ENCODE data around the gene MYOF. TPM values are rescaled to one million over a fixed set of nuclear protein-coding genes. Genes with fewer than 3 reads are reported as not detected.
A peak's percentile ranks its signal among the peaks of the same experiment; 100 is the strongest.

MYOF gene
- total and polyA plus RNA-seq, 2 of the 8 experiments (the other 6 are each of a cell fraction or from before 2014, with no cell fraction given), result 0.98 to 2.3 TPM

- no peak overlapping the region for H3K14ac ChIP-seq (ENCODE audit: insufficient read length)
- H2AK5ac ChIP-seq (ENCODE audit: low read depth, low read length), result peak overlapping the region; percentile 94; the same call in 1 of the 2 replicates
- DNase-seq (ENCODE audit: low read depth in 1 of 2, low spot score in 2 of 2) (no peak), FAIRE-seq (no peak)
- H3K4me3 ChIP-seq (ENCODE audit: extremely low read depth in 1 of 4, insufficient read depth in 2 of 4, low read depth in 3 of 4, low read length in 4 of 4), result no peak overlapping the region
- peaks cover 0 to 13% (median 7%) of the 10 kb centered on the region in 4 experiments; a peak in 4 of 7 replicates for H3K4me1 ChIP-seq (replicated peaks in 1 of 4; ENCODE audit: control insufficient read depth in 3 of 4, insufficient read depth in 4 of 4, low read length in 3 of 4)
- 0 out of 2 replicates have a peak overlapping the region, but pooled peaks have one; percentile 20 for H3K27ac ChIP-seq (ENCODE audit: low read depth, low read length)
- peak overlapping the region; percentile 10 for H3K4ac ChIP-seq (replicated peaks; ENCODE audit: insufficient read length, low read depth, low read length)
- no peak overlapping the region for H3K4me2 ChIP-seq (ENCODE audit: insufficient read depth in 1 of 2, low read depth in 2 of 2, low read length in 2 of 2)
- peaks cover 0 to 4% (median under 1%) of the 10 kb centered on the region in 4 experiments; a peak in 1 of 8 replicates for H3K36me3 ChIP-seq (ENCODE audit: control insufficient read depth in 2 of 4, insufficient read depth in 4 of 4, low read length in 3 of 4)
- no peak overlapping the region for H4K8ac ChIP-seq (ENCODE audit: extremely low read depth, insufficient read depth, low read length)
- H3K9ac ChIP-seq (replicated peaks in 1 of 4; ENCODE audit: extremely low read depth in 1 of 4, low read depth in 3 of 4, low read length in 3 of 4), result no peak overlapping the region
- H2BK15ac ChIP-seq (ENCODE audit: low read length), result 0 out of 2 replicates have a peak overlapping the region, but pooled peaks have one; percentile 65
- H3K9me3 ChIP-seq (ENCODE audit: insufficient read depth in 2 of 2, low read depth in 1 of 2, low read length in 1 of 2), result peaks cover 5% of the 10 kb centered on the region in 2 experiments; a peak in 3 of 4 replicates
- H2BK20ac ChIP-seq (ENCODE audit: low read length), result peak overlapping the region; percentile 92
- no peak overlapping the region for H3K23ac ChIP-seq (ENCODE audit: insufficient read length)
- H2BK120ac ChIP-seq (replicated peaks; ENCODE audit: low read depth, low read length), result peak overlapping the region; percentile 98
- H4K20me1 ChIP-seq (replicated peaks in 1 of 2; ENCODE audit: control insufficient read depth in 1 of 2, insufficient read depth in 2 of 2, low read length in 2 of 2), result no peaks in the 10 kb centered on the region
- peak overlapping the region; percentile 50 for H4K91ac ChIP-seq (replicated peaks; ENCODE audit: insufficient read length, low read length)
- H3K79me2 ChIP-seq (ENCODE audit: control insufficient read depth in 1 of 2, insufficient read depth in 2 of 2, low read length in 2 of 2), result no peaks in the 10 kb centered on the region
- no peak overlapping the region for H3K56ac ChIP-seq (replicated peaks; ENCODE audit: insufficient read length, low read depth, low read length)
- H2BK5ac ChIP-seq (ENCODE audit: low read depth, low read length), result peak overlapping the region; percentile 97; the same call in 1 of the 2 replicates
- peak overlapping the region; percentile 74 for H4K5ac ChIP-seq (ENCODE audit: insufficient read length, low read depth, low read length)
- H3K23me2 ChIP-seq (ENCODE audit: low read depth, low read length), result no peaks in the 10 kb centered on the region
- peak overlapping the region; percentile 90 for H3K18ac ChIP-seq (ENCODE audit: extremely low read depth, low read length)
- H3K27me3 ChIP-seq (replicated peaks in 1 of 4; ENCODE audit: control insufficient read depth in 3 of 4, extremely low read depth in 1 of 4, insufficient read depth in 3 of 4, low read length in 3 of 4), result no peaks in the 10 kb centered on the region
- ChIA-PET CTCF (ENCODE audit: partially characterized antibody) (interaction anchor here (0.9 kb wide), 1 partner anchor 194 kb away, joined by 4 read pairs; no protein-coding TSS in a partner anchor), POLR2A (ENCODE audit: partially characterized antibody) (no interaction called here)
- peak overlapping the region; percentile 97 for H2BK12ac ChIP-seq (ENCODE audit: low read depth, low read length)
- H2AFZ ChIP-seq (ENCODE audit: low read length), result no peak overlapping the region
- no peaks in the 10 kb centered on the region for H3K79me1 ChIP-seq (ENCODE audit: low read depth, low read length)
- WGBS, 2 experiments (ENCODE audit: extremely low coverage in 1 of 2, insufficient coverage in 1 of 2, insufficient read length in 1 of 2, insufficient replicate concordance in 2 of 2, low coverage in 1 of 2, low lambda C conversion rate in 2 of 2, missing lambda C conversion rate in 1 of 2), result 75% methylated on average over 4 of the region's 4 CpGs; no CpG with 5 or more reads in 1 of the 2 experiments
- TF ChIP-seq RXRA (IDR thresholded peaks at IDR 0.05; ENCODE audit: insufficient read depth, low read depth, low read length) (no peak), CTBP2 (IDR thresholded peaks at IDR 0.05; ENCODE audit: borderline replicate concordance, insufficient read depth, insufficient read length, low read length) (no peak), ATF2 (IDR thresholded peaks at IDR 0.05; ENCODE audit: low read length) (no peak), CREB1 (IDR thresholded peaks at IDR 0.05) (no peak), ASH2L (IDR thresholded peaks at IDR 0.05; ENCODE audit: low read length) (no peak), JUND (IDR thresholded peaks at IDR 0.05; ENCODE audit: low read length) (no peak), POLR2A (IDR thresholded peaks at IDR 0.05; ENCODE audit: control extremely low read depth in 1 of 2, low read depth in 2 of 2, low read length in 2 of 2) (no peak), KDM1A (IDR thresholded peaks at IDR 0.05; ENCODE audit: borderline replicate concordance, low read length) (no peak), MAFK (IDR thresholded peaks at IDR 0.05; ENCODE audit: low read depth, low read length) (no peak), SP4 (IDR thresholded peaks at IDR 0.05; ENCODE audit: low read length) (no peak), RAD21 (IDR thresholded peaks at IDR 0.05 in 1 of 2, conservative IDR thresholded peaks at IDR 0.05 in 1 of 2; ENCODE audit: low read depth in 2 of 2, low read length in 2 of 2) (no peak), ATF3 (IDR thresholded peaks at IDR 0.05; ENCODE audit: insufficient read depth, low read depth, low read length) (no peak)
Measured at GRCh38 chr10:93274419-93274818, 207.7 kb downstream of the MYOF start.
